HTR-8/SVneo (cell line): ENCODE results near the gene PPM1M.

ENCODE experiments used
- DNase-seq: peaks from one replicate; pipeline ENCODE4 v3.0.0; 2011; ENCODE audit warnings: low spot score, mixed read lengths; ENCODE audit not compliant: insufficient read length
- FAIRE-seq: peaks from 2 replicates; lab custom pipeline; 2011; peaks lifted over from hg19 to GRCh38; lab: Jason Lieb, UNC

PPM1M gene

DNA sequence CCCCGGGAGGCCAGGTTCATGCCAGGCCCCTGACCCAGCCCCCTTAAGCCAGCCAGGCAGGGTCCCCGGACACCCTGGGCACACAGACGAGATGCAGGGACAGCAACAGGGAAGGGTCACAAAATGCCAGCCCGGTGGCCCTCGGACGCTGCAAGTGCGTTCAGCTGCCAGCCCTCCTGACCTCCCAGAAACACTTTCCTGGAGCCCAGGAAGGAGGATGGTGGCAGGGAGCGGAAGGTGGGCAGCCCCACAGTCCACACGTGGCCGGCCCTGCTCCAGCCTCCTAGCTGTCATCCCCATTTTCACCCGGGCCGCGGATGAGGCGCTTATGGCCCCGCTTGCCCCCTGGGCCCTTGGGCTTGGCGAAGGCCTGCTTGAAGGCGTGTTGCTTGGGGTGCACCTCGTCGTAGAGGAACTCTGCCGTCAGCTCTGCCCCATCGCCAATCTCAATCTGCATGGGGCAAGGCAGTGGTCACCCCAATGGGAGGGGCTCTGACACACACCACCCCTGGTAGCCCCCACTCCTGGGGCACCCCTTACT is 16.7 kb upstream of the PPM1M start:
- FAIRE-seq = no peak
- no peak for DNase-seq

DNA sequence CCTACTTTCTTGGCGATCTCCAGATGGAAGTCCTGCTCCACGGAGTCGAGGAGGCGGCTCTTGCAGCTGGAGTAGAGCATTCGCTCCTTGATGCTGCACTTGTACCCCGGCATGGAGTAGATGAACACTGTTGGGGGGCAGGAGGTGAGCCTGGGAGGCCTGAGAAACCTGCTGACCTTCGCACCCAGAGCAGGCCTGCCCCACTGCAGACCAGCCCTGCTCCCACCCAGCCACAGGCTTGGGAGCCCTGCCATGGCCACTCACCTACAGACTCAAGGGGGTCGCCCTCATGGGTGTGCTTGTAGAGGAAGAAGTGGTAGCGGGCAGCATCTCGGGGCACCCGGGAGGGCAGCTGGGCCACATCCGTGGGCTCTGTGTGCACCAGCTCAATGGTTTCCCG is 15.9 kb upstream of the PPM1M start:
- DNase-seq = no peak

DNA sequence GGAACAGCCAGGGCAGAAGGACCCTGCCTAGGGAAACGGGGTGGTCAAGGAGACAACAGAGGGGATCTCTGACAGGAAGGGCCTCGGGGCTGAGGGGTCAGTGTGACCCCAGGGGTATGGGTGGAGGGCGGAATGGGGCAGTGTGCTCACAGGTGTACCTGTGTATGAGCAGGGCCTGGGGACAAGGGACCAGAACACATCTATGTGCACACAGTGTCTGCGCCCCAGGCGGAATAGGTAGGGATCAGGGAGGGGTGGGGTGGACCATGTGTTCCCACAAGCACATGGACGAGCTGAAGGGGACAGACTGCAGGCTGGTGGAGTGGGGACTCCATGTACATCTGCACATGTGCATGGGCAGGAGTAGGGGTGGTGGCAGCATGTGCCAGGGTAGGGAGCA is 15.1 kb upstream of the PPM1M start:
- DNase-seq (no peak), FAIRE-seq (peak; percentile 76)

More for the DNA sequence above, 15.9 kb upstream of the PPM1M start:
- no peak for FAIRE-seq

DNA sequence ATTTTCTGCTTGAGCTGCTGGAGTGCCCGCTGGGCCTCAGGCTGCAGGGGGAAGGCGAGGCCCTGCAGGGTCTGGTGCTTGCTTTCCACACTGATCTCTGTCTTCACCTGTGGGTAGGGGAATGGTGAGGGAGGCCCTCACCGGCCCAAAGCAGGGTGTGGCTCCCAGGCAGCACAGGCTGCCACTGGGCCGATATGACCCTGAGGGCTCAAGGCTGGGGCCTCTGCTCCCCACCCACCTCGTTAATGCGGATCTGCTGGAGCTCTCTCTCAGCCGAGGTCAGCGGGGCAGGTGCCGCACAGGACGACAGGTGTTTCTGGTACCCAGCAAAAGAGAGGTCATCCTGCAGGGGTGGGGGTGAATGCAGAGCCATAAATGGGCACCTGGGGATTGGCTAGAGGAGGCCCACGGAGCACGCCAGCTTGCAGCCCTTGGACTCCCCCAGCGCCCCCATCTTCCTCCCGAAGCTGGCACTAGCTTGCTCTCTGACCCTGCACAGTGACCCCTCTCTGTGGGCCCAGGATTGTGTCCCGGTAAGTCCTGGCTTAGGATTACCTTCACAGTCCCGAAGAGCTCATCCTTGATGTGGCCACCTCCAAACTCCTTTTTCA is 14.6 kb upstream of the PPM1M start:
- DNase-seq (no peak), FAIRE-seq (no peak)

DNA sequence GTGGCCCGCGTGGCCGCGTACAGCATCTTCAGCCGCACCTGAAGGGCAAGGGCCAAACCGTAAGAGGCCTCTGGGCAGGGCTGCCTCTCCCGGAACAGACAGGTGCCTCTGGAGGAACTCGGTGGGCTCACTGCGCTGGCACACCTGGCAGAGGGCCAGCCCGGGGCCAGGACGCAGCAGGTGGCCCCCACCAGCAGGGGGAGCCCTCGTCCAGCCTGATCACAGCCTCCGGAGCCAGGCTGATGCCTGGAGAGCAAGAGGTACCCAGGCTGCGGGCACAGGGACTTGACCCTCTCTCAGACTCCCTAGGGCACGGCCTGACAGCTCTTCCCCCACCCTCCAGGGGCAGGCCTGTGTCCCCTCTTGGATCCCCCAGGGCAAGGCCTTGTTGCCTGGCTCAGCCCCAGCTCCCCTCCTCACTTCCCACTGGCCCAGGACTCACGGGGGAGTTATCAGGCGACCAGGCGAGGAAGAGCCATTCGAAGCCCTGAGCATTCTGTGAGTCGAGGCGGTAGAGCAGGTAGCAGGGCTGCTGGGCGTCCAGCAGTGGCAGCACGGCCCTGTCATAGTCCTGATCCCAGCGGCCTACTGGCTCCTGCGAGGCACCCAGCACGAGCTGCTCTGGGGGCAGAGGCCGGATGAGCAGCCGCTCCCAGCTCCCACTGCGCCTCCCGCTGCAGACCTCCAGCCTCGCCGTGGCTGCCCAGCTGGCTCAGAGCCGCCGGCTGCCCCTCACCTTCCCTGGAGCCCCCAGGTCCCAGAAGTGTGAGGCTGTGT is 13.9 kb upstream of the PPM1M start:
- FAIRE-seq = peak; percentile 87
- no peak for DNase-seq

DNA sequence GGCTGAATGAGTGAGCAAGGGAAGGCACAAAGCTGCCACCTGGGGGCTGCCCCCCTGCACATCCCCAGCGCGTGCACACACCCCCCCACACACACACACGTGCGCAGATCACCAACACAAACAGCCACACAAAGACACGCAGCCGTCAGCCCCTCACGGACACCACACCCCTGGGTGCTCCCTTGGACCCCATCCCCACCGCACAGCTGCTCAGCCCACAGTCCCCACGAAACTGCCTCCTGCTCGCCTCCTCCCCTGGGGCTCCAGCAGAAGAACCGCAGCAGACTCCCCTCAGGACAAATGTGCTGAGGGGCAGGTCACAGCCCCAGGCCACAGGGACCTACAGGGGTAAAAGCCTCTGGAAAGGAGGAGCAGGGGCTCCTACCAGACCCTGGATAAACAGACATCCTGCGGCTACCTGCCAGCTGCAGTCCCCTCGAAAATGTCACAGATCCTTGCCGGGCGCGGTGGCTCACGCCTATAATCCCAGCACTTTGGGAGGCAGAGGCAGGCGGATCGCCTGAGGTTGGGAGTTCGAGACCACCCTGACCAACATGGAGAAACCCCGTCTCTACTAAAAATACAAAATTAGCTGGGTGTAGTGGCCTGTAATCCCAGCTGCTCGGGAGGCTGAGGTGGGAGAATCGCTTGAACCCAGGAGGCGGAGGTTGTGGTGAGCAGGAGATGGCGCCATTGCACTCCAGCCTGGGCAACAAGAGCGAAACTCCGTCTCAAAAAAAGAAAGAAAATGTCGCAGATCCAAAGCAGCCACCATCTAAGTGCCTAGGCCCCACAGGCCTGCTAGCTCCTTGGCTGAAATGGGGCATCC is 13.1 kb upstream of the PPM1M start:
- DNase-seq (no peak), FAIRE-seq (no peak)

DNA sequence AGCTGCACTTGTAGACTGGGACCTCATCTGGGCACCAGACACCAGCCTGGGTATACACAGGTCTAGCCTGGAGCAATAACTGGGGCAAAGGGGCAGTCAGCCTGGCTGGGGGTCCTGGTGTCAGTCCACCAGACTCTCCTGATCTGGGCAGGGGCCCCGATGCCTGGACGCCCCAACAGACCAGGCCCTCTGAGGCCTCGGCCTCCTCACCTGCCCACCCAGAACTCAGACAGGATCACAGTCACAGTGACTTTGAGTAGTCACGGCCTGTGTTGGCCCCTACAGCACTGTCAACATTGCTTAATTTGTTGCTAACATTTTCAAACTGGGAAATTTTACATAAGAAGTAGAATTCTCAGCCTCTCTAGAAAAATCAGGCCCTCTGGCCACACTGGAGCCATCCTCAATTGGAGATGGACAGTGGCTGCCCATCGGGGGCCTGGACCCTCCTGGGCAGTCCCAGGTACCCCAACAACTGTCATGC is 12.4 kb upstream of the PPM1M start:
- FAIRE-seq (no peak), DNase-seq (no peak)

DNA sequence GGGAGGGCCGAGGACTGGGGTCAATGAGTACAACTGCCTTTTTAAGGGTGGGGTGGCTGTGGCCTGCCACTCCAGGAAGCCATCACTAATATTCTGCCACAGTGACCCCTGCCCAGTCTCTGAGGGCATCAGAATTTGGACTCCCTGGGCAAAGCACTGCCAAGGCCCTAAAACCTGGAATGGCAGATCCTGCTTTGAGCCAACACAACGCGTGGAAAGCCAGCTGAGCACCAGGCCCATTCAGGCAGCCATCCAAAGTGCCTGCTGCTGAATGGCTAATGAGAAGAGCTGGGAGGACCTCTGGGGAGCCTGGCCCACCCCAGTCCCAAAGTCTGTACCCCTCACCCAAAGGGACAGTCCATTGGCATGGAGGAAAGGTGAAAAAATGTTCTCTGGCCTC is 11.6 kb upstream of the PPM1M start:
- FAIRE-seq (no peak), DNase-seq (no peak)

DNA sequence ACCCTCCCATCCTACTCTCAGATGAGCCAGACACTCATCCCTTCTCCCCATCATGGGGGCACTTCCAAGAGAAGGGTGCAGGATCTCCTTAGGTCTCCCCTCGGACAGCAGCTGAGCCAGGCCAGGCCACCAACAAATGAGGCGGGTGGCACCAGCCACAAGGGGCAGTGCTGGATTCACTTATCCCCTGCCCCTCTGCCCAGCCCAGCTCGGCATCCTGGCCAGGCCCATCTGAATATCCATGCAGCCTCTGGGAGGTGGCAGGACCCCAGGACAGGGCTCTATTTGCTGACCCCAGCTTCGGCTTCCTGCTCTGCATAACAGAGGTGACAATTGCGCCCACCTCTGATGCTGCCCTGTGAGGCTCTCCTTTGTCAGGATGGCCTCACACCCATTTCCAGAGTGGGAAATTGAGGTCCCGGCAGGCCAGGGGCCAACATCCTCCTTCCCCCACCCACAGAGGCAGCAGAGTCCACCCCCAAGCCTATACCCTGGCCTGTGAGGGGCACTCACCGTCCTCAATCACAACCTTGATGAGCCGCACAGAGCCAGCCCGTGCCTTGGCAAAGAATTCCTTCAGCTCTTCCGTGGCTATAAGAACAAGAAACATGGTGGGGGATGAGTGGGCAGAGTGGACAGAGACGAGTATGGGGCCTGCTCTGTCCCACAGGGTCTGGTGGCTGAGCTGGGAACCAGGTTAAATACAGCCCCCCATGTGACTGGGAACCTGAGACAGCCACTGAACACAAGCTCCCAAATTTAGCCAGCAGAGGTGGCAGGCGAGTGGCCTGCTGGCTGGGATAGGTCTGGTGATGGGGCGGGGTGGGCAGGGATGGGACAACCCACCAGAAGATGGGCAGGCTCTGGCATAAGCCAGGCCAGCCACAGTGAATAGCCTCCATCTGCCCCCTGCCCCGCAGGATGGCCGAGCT is 10.8 kb upstream of the PPM1M start:
- no peak for DNase-seq
- FAIRE-seq = no peak

DNA sequence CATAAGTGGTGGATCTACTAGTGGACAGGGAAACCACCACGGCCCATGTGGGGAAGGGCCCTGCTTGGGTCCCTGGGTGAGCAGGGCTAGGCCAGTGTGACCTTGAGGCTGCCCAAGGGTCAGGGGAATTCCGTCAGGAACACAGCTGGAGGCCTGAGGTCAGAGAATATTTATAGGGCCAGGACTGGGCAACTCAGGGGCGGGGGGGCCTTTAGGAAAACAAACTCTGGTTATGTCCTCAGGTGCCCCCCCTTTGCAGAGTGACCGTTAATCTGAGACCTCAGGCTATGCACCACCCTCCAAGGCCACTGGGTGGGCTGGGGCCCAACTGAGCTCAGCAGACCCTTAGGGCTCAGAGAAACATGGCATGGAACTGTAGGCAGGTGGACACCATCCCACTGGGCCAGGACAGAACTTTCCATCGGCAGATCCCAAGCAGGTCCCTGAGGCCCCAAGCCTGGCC is 9.1 kb upstream of the PPM1M start:
- no peak for FAIRE-seq
- DNase-seq = no peak

DNA sequence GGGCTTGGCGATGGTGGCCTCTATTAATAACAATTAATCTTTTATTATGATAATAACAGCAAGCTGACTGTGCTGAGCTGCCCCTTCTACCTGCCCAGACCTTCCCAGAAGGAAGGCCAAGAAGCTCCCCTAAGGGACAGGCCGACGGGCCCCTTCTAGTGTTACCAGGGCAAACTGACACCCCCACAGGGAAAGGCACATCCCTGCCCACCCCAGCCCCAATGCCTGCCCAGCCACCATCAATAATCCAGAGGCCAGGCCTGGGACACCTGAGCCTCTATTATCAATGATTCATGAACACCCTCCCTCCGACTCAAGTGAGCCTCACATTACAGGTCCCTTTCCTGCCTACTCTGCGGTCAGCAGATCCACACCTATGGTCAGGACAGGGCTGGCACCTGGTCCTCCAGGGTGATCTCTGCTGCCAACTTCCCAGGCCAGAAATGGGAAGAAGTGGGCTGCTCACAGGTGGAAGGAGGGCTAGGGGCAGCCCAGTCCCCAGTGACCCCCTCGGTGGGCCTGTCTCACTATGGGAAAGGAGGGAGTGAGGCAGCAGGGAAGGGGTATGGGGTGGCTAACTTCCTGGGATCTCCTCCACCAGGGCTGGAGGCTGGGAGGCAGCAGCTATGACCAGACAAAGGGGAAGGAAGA is 8.4 kb upstream of the PPM1M start:
- DNase-seq (no peak), FAIRE-seq (no peak)

DNA sequence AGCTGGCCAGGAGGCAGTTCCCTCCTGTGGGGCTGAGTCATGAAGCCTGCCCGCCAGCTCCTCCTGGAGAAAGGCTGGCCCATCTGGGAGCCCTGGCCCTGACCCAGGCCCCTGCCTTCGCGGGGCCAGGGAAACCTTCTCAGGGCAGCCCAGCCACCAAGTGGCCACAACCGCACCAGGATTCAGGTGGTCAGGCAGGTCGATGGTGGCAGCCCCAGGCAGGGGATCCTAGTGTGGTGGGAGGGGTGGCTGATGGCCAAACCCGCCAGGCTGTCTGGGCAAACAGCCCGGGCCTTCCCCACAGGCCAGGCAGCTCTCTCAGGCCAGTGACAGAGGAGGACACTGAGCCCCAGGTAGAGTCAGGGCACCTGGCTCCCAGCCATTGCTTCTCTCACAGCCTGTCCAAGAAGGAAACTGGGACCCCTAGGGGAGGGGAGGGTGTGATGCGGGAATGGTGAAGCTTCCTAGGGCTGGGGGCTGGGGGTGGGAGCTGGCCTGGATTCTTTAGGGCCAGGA is 7.8 kb upstream of the PPM1M start:
- peak; percentile 89 for DNase-seq
- FAIRE-seq = peak; percentile 91

DNA sequence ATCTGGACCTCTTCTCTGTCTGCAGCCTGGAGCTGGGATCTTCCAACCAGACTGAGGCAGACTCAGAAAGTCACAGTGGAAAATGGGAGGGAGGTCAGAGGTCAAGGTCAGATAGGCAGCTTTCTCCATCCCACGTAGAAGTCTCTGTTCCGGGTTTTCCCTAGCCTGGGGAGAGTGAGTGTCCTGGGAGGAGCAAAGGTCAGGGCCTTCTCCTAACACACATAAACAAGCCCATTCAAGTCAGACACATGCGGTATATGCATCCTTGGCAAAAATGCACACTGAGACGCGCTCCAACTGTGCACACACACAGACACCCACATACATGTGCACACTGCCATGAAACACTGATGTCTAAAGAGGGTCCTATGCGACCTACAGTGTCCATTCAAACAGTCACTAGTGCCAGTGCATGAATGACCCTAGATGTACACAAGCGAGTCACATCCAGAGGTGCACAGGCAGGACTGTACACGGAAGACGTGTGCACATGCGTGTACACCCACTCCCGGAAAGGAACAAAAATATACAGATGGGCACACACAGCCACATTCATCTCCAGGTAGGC is 7.3 kb upstream of the PPM1M start:
- no peak for DNase-seq
- peak; percentile 92 for FAIRE-seq

DNA sequence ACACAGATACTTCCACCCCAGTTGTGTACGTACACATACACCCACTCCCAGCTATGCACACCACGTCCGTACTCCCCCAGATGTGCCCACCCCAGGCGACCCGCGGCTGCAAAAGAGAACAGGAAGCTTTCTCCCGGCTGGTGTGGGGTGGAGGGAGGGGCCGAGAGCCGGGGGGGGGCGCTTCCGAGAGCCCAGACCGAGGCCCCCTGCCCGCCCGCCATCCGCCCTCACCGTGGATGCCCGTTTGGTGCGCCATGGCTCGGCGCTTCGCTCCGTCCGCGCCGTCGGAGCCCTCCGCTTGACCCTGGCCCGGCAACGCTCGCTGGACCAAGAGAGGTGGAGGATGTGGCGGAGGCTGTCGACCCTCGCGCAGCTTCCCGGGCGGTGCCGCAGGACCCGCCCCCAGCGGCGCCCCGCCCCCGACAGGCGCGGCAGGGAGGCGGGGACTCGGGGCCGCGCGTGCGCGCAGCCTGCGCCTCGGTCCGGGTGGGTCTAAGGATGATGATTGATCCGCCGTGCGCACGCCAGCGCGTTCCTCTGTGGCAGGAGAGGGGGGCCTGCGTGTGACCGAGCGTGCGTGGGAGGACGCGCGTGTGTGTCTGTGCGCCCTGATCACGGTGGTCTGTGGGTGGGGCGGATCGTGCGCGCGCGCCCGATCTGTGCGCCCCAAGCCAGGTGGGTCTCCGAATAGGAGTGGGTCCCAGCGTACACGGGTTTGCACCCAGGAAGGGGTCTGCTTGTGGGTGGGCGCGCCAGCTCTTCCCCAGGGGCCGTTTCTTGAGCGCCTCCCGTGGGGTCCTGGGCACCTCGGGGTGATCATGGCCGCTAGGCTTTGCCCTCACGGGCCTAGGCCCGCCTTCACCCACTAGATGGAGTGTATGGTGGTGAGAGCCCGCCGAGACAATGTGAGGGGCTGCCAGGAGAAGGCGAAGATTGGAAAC is 6.5 kb upstream of the PPM1M start, which contains the start of gene TWF2:
Gene TWF2, minus strand, starts transcription at position 398 of the 941 bp plus-strand sequence. Its CDS starts 142 bp downstream, at position 256.
- FAIRE-seq = peak; percentile 99
- peak; percentile 96 for DNase-seq

DNA sequence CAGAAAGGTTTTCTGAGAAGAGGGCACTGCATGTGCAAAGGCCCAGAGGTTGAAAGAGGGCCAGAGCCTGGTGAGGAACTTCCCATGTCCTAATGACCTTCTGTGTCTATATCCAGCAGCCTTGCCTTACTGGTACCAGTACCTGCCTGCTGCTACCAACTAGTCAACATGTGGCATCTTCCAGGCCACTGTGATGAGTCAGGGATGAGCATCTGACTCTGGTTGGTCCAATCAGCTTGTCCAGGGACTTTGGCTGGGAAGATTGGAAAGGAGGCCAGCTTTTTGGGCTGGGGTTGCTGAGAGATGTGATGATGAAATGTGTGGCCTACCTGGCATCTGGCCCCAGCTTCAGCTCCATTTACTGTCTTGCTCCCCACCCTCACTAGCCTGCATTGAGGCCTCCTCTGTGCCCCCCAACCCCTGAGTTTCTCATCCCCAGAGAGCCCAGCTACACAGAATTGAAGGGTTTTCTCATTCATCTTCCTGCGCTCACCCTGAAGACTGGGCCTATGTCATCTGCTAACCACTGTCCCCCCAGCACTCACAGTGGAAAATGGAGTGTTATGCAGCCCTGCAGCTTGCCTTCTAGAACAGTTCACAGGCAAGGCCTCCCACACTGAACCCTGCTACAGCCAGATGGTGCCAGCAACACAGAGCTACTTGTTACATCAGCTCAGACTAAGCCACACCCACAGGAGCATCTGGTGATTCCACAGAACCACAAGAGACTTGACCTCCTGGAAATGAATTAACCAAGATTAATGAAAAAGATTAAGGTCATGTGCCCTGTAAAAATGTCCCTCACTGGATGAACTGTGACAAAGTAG is 5.3 kb upstream of the PPM1M start:
- DNase-seq (no peak), FAIRE-seq (peak; percentile 55)

DNA sequence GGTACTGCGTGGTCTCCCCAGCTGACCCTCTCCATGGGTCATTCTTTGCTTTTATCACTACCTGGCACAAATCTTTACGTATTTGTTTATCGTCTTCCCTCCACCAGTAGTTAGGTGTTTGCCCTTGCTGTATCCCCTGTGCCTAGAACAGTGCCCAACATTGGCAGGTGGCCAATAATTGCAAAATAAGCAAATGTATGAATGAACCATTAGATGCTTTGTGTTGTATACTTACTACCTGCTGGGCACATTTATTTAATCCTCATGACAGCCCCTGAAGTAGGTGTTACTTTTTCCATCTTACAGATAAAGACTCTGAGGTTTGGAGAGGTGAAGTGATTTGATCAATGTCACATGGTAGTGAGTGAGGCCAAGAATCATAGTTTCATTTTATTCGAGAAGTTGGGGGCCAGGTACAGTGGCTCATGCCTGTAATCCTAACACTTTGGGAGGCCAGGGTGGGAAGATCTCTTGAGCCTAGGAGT is 4.6 kb upstream of the PPM1M start:
- FAIRE-seq (no peak), DNase-seq (no peak)
